ENCODE results near the gene EXOC6B. TPM values are rescaled to one million over a fixed set of nuclear protein-coding genes. Genes with fewer than 3 reads are reported as not detected.

EXOC6B gene
- total RNA-seq, 4 donors from 2014 or later, result 14.6 to 49.6 (median 19.3) TPM

DNA sequence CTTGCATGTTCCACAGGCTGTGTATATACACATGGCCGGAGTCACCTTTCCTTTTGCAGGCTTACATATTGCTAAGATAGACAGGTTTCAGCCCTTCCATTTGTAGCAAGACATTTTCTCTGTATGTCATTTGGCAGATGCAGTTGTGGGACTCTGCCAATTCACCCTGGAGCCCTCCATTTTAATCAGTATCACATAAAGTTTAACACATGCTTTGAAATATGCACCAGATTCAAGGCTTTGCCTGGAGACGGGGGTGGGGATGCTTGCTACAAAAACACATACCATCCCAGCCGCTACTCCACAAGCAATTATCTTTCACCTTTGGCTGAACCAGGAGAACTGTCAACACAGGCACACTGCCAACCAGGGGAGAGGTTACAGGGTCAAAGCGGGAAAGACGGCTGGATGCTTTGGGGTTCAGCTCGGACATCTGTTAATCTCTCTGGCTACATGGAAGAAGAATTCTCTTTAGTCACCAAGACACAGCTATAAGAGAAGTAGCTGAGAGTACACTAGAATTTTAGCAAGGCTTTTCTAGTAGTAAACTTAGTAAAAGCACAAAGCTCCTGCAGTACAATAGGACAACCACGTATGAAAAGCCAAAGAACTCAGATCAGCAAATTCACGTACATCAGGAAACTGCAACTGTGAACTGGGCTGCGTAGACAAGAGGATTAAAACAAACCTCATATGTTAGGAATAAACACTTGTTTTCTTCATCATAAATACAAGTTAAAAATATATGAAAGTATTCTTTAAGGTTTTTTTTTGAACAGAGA is 130.9 kb downstream of the EXOC6B start:
- ATAC-seq (no peak), DNase-seq (peak in 1 of 2 donors; percentile 12)
- Histone ChIP-seq H3K27ac (no peak overlapping the region), H3K36me3 (no peaks in the 10 kb centered on the region), H3K4me3 (no peak overlapping the region), H3K9me3 (no peaks in the 10 kb centered on the region), H3K27me3 (no peaks in the 10 kb centered on the region), H3K4me1 (peaks cover 23% of the 10 kb centered on the region in 2 donors)
- intact Hi-C loops (cut with DNase I; ENCODE audit: low total_unique reads) (no loop called here), in situ Hi-C loops (cut with MboI; ENCODE audit: low sequenced_read_pairs in 4 of 4) (no loop called here)
- TF ChIP-seq, protein P1, sequence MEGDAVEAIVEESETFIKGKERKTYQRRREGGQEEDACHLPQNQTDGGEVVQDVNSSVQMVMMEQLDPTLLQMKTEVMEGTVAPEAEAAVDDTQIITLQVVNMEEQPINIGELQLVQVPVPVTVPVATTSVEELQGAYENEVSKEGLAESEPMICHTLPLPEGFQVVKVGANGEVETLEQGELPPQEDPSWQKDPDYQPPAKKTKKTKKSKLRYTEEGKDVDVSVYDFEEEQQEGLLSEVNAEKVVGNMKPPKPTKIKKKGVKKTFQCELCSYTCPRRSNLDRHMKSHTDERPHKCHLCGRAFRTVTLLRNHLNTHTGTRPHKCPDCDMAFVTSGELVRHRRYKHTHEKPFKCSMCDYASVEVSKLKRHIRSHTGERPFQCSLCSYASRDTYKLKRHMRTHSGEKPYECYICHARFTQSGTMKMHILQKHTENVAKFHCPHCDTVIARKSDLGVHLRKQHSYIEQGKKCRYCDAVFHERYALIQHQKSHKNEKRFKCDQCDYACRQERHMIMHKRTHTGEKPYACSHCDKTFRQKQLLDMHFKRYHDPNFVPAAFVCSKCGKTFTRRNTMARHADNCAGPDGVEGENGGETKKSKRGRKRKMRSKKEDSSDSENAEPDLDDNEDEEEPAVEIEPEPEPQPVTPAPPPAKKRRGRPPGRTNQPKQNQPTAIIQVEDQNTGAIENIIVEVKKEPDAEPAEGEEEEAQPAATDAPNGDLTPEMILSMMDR (IDR thresholded peaks at IDR 0.05 in 4 of 5, conservative IDR thresholded peaks at IDR 0.05 in 1 of 5), result no peak
- TF ChIP-seq POLR2A (IDR thresholded peaks at IDR 0.05), result no peak

DNA sequence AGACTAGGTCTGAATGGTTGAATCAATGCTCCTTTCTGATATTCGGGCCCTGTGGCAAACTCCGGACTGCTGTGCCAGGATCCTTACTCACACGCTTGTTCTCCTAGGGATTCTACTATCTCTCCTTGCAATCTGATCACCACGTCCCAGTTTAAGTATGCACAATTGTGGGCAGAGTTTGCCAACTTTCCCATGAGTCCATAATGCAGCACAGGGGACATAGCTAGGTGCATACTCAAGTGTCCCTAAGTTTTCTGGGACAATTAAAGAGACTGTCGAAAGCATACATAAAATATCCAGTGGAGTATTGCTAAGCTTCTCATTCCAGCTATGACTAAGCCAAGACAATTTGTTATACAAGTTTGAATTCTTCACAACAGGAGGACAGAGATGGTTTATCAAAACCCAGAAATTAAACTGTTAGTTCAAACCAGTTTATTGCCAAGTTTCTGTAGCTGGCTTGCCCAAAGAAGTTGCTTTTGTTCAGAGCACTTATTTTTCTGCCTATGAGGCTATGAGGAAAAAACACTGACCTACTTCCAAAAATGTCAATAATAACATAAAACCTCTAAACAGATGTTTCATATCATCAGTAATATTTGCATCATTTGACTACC is 136.1 kb downstream of the EXOC6B start:
- peaks cover 24 to 38% of the 10 kb centered on the region in 2 donors for H3K4me1 ChIP-seq
- no peaks in the 10 kb centered on the region for H3K36me3 ChIP-seq
- no peaks in the 10 kb centered on the region for H3K9me3 ChIP-seq
- H3K4me3 ChIP-seq, result no peak overlapping the region
- intact Hi-C loops (cut with DNase I; ENCODE audit: low total_unique reads), result no loop called here
- DNase-seq (peak in 1 of 2 donors; percentile 15), ATAC-seq (peak; percentile 75 to 83)
- TF ChIP-seq, protein P1 (IDR thresholded peaks at IDR 0.05 in 4 of 5, conservative IDR thresholded peaks at IDR 0.05 in 1 of 5), result no peak
- TF ChIP-seq POLR2A (IDR thresholded peaks at IDR 0.05), result no peak
- no peak overlapping the region for H3K27ac ChIP-seq
- in situ Hi-C loops (cut with MboI; ENCODE audit: low sequenced_read_pairs in 4 of 4), result no loop called here
- H3K27me3 ChIP-seq, result no peaks in the 10 kb centered on the region

DNA sequence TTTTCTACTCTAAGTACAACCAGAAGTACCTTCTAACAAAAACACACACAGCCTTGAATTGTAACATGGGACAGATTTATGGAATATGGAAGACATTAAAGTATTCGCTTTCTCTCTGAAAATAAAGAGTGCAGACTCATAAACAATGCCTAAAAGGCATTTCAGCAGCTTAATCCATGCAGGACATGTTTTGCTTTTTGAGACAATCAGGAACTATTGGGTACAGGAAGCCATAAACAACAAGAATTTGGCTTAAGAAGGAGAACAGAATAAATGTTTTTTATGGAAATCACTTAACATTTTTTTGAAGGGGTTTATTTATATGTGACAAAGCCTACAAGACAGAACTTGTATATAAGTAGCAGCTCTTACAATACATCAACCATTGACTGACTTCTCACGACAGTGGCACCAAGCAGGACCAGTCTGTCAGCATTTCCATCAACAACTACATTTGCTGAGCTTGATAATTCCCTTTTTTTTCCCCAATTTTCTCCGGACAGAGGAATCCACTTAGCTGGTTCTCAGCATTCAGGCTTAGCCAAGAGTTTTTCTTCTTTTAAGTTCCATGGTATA is 140.1 kb downstream of the EXOC6B start:
- intact Hi-C loops (cut with DNase I; ENCODE audit: low total_unique reads) (no loop called here), in situ Hi-C loops (cut with MboI; ENCODE audit: low sequenced_read_pairs in 4 of 4) (no loop called here)
- no peaks in the 10 kb centered on the region for H3K9me3 ChIP-seq
- no peak overlapping the region for H3K27ac ChIP-seq
- H3K4me1 ChIP-seq, result peaks cover 28 to 46% of the 10 kb centered on the region in 2 donors
- DNase-seq (no peak), ATAC-seq (no peak)
- H3K36me3 ChIP-seq, result no peaks in the 10 kb centered on the region
- no peak overlapping the region for H3K4me3 ChIP-seq
- H3K27me3 ChIP-seq, result no peaks in the 10 kb centered on the region
- no peak for TF ChIP-seq POLR2A (IDR thresholded peaks at IDR 0.05)
- TF ChIP-seq, protein P1 (IDR thresholded peaks at IDR 0.05 in 4 of 5, conservative IDR thresholded peaks at IDR 0.05 in 1 of 5), result no peak

DNA sequence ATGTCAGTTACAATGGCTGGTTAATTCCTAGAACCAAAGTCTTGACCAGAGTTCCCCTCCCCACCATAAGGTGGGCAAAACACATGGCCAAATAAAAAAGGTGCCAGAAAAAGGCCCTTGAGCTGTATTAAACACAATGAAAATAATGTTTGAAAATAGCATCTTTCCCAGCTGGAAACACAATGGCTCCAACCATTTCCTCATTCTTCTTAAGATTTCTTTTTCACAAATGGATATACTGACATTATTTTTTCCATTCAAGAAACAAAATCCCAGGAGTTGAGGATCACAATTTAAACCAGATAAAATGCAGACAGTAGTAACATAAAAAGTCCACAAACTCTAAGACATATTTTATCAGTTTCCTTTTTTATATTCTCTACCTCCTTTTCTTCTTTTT is 143.8 kb downstream of the EXOC6B start:
- Histone ChIP-seq H3K27me3 (no peaks in the 10 kb centered on the region), H3K4me3 (no peak overlapping the region), H3K9me3 (no peaks in the 10 kb centered on the region), H3K4me1 (peaks cover 33 to 51% of the 10 kb centered on the region in 2 donors), H3K27ac (no peak overlapping the region), H3K36me3 (no peaks in the 10 kb centered on the region)
- no peak for DNase-seq
- TF ChIP-seq POLR2A (IDR thresholded peaks at IDR 0.05), result no peak
- TF ChIP-seq, protein P1 (IDR thresholded peaks at IDR 0.05 in 4 of 5, conservative IDR thresholded peaks at IDR 0.05 in 1 of 5), result no peak
- intact Hi-C loops (cut with DNase I; ENCODE audit: low total_unique reads), result no loop called here
- no peak for ATAC-seq
- in situ Hi-C loops (cut with MboI; ENCODE audit: low sequenced_read_pairs in 4 of 4), result no loop called here

All from gastrocnemius medialis (tissue), 4 donors.